ENCODE results near the gene ZNF627. TPM values are rescaled to one million over a fixed set of nuclear protein-coding genes. Genes with fewer than 3 reads are reported as not detected.
"Not testable (repeated sequence)": the region's sequence is repeated elsewhere in the genome, so short reads cannot be mapped to it uniquely, and the experiment has no call there.

ZNF627 gene
- total RNA-seq, 1 experiment from 2014 or later: 9.0 TPM

GRCh38 chr19:11624069-11624463 lies 26.8 kb downstream of the ZNF627 start:
- POLR2A ChIA-PET: no interaction called here
- TSS peak; percentile 10 for BruUV-seq (replicated peaks)
- peak overlapping the region; percentile 40 for H3K4me3 ChIP-seq (ENCODE audit: low read depth, low read length)

GRCh38 chr19:11626252-11626651 lies 29.0 kb downstream of the ZNF627 start:
- no peaks in the 10 kb centered on the region for H3K27me3 ChIP-seq (replicated peaks; ENCODE audit: control insufficient read depth, insufficient read depth, low read length)
- intact Hi-C loops (cut with micrococcal nuclease; ENCODE audit: unreplicated experiment): no loop called here
- H3K36me3 Mint-ChIP-seq (ENCODE audit: insufficient read depth, unreplicated experiment): no peaks in the 10 kb centered on the region
- no peaks in the 10 kb centered on the region for H3K4me1 Mint-ChIP-seq (ENCODE audit: low read depth, unreplicated experiment)
- H3K4me3 ChIP-seq (ENCODE audit: low read depth, low read length): no peak overlapping the region
- ChIA-PET POLR2A (no interaction called here), CTCF (no interaction called here)
- peaks cover 11% of the 10 kb centered on the region for H3K9me3 Mint-ChIP-seq (ENCODE audit: unreplicated experiment)
- peaks cover 8% of the 10 kb centered on the region for H3K4me1 ChIP-seq
- H3K27me3 Mint-ChIP-seq (ENCODE audit: insufficient read depth, unreplicated experiment): no peaks in the 10 kb centered on the region
- H3K27ac Mint-ChIP-seq (ENCODE audit: unreplicated experiment): no peak overlapping the region
- H3K36me3 ChIP-seq (ENCODE audit: control insufficient read depth, insufficient read depth, low read length): no peaks in the 10 kb centered on the region
- H3K9me3 ChIP-seq: no peaks in the 10 kb centered on the region
- no TSS peak for BruUV-seq (replicated peaks)
- no peak for TF ChIP-seq CTCF (IDR thresholded peaks at IDR 0.05; ENCODE audit: insufficient read depth in 1 of 2, low read depth in 1 of 2, low read length in 1 of 2, severe bottlenecking in 1 of 2, unreplicated experiment in 1 of 2)
- no peak for DNase-seq
- no peak overlapping the region for H3K4me3 Mint-ChIP-seq (ENCODE audit: unreplicated experiment)

More at GRCh38 chr19:11624069-11624463, 26.8 kb downstream of the ZNF627 start:
- intact Hi-C loops (cut with micrococcal nuclease; ENCODE audit: unreplicated experiment): loop anchor here (2.0 kb wide), 1 partner anchor 27 kb away; the partner anchor contains the start of gene ZNF627
- no peak for DNase-seq
- Mint-ChIP-seq H3K27ac (ENCODE audit: unreplicated experiment) (no peak overlapping the region), H3K27me3 (ENCODE audit: insufficient read depth, unreplicated experiment) (no peaks in the 10 kb centered on the region), H3K36me3 (ENCODE audit: insufficient read depth, unreplicated experiment) (peaks cover 15% of the 10 kb centered on the region), H3K4me1 (ENCODE audit: low read depth, unreplicated experiment) (no peaks in the 10 kb centered on the region), H3K4me3 (ENCODE audit: unreplicated experiment) (peak overlapping the region; percentile 61), H3K9me3 (ENCODE audit: unreplicated experiment) (peaks cover 17% of the 10 kb centered on the region)
- TF ChIP-seq CTCF (IDR thresholded peaks at IDR 0.05; ENCODE audit: insufficient read depth in 1 of 2, low read depth in 1 of 2, low read length in 1 of 2, severe bottlenecking in 1 of 2, unreplicated experiment in 1 of 2): no peak
- H3K4me1 ChIP-seq: peaks cover 8% of the 10 kb centered on the region
- H3K36me3 ChIP-seq (ENCODE audit: control insufficient read depth, insufficient read depth, low read length): peaks cover 2% of the 10 kb centered on the region
- H3K27me3 ChIP-seq (replicated peaks; ENCODE audit: control insufficient read depth, insufficient read depth, low read length): no peaks in the 10 kb centered on the region
- no peaks in the 10 kb centered on the region for H3K9me3 ChIP-seq
- CTCF ChIA-PET: no interaction called here

GRCh38 chr19:11633223-11633622 lies 35.9 kb downstream of the ZNF627 start:
- Histone ChIP-seq H3K4me1 (peaks cover 4% of the 10 kb centered on the region; the same call in 1 of the 2 replicates), H3K4me3 (ENCODE audit: low read depth, low read length) (no peak overlapping the region), H3K27me3 (replicated peaks; ENCODE audit: control insufficient read depth, insufficient read depth, low read length) (no peaks in the 10 kb centered on the region), H3K9me3 (0 out of 2 replicates have a peak, but pooled peaks cover 4% of the 10 kb centered on the region), H3K36me3 (ENCODE audit: control insufficient read depth, insufficient read depth, low read length) (no peaks in the 10 kb centered on the region)
- Mint-ChIP-seq H3K36me3 (ENCODE audit: insufficient read depth, unreplicated experiment) (no peaks in the 10 kb centered on the region), H3K27ac (ENCODE audit: unreplicated experiment) (peak overlapping the region; percentile 35), H3K4me3 (ENCODE audit: unreplicated experiment) (no peak overlapping the region), H3K4me1 (ENCODE audit: low read depth, unreplicated experiment) (peaks cover 10% of the 10 kb centered on the region), H3K27me3 (ENCODE audit: insufficient read depth, unreplicated experiment) (no peaks in the 10 kb centered on the region), H3K9me3 (ENCODE audit: unreplicated experiment) (peaks cover 12% of the 10 kb centered on the region)
- intact Hi-C loops (cut with micrococcal nuclease; ENCODE audit: unreplicated experiment): no loop called here
- ChIA-PET CTCF (no interaction called here), POLR2A (no interaction called here)
- no peak for TF ChIP-seq CTCF (IDR thresholded peaks at IDR 0.05; ENCODE audit: insufficient read depth in 1 of 2, low read depth in 1 of 2, low read length in 1 of 2, severe bottlenecking in 1 of 2, unreplicated experiment in 1 of 2)
- no peak for DNase-seq
- BruUV-seq (replicated peaks): no TSS peak

- H3K4me1 Mint-ChIP-seq (ENCODE audit: low read depth, unreplicated experiment); intact Hi-C loops (cut with micrococcal nuclease; ENCODE audit: unreplicated experiment); CTCF ChIA-PET; H3K36me3 Mint-ChIP-seq (ENCODE audit: insufficient read depth, unreplicated experiment); H3K4me1 ChIP-seq; H3K27me3 Mint-ChIP-seq (ENCODE audit: insufficient read depth, unreplicated experiment); H3K27me3 ChIP-seq (replicated peaks; ENCODE audit: control insufficient read depth, insufficient read depth, low read length); H3K4me3 ChIP-seq (ENCODE audit: low read depth, low read length); H3K36me3 ChIP-seq (ENCODE audit: control insufficient read depth, insufficient read depth, low read length); H3K9me3 ChIP-seq; BruUV-seq (replicated peaks); POLR2A ChIA-PET: not testable (repeated sequence)
- DNase-seq: peak in 1 of 2 experiments; percentile 20
- Mint-ChIP-seq H3K9me3 (ENCODE audit: unreplicated experiment) (peaks cover 12% of the 10 kb centered on the region), H3K27ac (ENCODE audit: unreplicated experiment) (peak overlapping the region; percentile 35), H3K4me3 (ENCODE audit: unreplicated experiment) (peak overlapping the region; percentile 29)
Observed at GRCh38 chr19:11634018-11634662, 36.9 kb downstream of the ZNF627 start.
